Activated naive CD8-positive, alpha-beta T cell treated with anti-CD3 and anti-CD28 coated beads, Interleukin-2, amount 50 U/mL, for 16 hours (primary cell): ENCODE data around the gene USP25.

ENCODE experiments used
- DNase-seq: peaks from one replicate; pipeline ENCODE4 v3.0.0-alpha.2; 2020; ENCODE audit warnings: low read depth, low spot score

Gene USP25

GRCh38 chr21:15804247-15805005 is 74.6 kb downstream of the USP25 start:
- DNase-seq, result no peak

DNA sequence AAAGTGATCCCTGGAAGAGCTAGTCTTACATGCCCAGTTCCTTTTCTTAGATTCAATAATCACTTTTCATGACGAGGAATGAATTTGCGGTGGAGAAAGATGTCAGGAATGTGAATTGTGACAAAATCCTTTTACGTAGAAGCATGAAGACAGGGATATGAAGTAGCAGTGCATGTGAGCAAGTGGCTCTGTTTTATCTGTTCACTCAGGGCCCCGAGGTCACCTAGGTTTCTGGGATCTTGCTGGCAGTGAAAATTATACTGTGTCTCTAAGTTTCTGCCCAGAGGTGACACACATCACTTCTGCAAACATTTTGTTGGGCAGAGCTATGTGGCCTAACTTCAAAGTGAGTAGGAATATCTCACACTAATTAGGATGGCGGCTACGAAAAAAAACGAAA is 79.3 kb downstream of the USP25 start:
- DNase-seq, result no peak

DNA sequence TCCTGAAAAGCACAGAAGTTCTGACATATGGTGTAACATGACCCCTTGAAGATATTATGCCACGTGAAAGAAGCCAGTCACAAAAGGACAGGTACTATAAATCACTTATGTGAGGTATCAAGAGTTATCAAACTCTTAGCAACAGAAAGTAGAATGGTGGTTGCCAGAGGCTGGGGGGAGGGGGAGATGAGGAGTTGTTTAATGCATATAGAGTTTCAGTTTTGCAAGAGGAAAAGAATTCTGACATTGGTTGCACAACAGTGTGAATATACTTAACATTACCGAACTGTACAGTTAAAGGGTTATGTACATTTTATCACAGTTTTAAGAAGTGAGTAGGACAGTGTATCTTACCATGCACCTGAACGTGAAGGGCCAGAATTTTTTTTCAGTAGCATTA is 80.0 kb downstream of the USP25 start:
- no peak for DNase-seq

GRCh38 chr21:15815285-15815684 is 85.5 kb downstream of the USP25 start:
- no peak for DNase-seq

GRCh38 chr21:15820327-15820726 is 90.5 kb downstream of the USP25 start:
- DNase-seq, result no peak

DNA sequence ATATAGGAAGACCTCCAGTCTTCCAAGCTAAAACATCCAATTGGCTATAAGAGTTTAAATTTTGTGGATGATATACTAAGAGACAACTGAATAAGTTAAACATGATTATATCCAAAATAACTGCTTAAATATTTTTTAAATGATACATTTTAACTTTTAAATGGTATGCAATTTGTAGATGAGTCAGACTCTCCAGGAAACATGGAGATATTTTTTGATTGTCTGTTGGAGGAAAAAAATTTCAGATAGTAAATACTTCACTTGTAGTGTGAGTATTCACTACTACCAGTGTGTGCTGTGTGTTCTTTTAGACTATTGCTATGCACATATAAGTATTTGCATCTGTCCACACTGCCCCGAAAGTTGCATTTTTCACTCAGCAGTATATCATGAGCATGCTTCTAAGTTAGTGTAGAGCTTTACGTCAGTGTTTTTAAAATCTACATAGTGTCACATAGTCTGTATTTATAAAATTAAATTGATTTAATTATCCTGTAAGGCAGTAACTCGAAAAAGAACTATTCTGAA is 91.1 kb downstream of the USP25 start:
- no peak for DNase-seq

GRCh38 chr21:15823486-15824150 is 93.8 kb downstream of the USP25 start:
- DNase-seq, result no peak

DNA sequence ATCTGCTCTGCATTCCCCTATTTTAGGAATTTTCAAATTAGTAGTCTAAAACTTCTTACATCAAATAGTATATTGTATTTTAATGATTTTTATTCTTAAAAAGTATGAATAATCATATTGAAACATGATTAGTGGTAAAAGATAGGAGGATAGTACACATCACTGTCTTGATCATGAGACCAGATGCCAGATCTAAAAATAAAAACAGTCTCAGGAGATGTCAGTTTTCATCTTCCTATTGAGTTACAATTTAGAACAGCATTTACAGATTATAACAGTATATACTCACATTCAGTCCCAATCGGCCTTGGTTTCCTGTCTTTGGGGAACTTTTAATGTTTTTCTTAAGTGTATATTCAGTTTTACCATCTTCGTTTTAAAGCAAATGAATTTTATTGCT is 95.9 kb downstream of the USP25 start:
- DNase-seq, result no peak

- DNase-seq, result no peak
Observed at GRCh38 chr21:15826147-15826780, 96.5 kb downstream of the USP25 start.

GRCh38 chr21:15826908-15827601 is 97.3 kb downstream of the USP25 start:
- no peak for DNase-seq

DNA sequence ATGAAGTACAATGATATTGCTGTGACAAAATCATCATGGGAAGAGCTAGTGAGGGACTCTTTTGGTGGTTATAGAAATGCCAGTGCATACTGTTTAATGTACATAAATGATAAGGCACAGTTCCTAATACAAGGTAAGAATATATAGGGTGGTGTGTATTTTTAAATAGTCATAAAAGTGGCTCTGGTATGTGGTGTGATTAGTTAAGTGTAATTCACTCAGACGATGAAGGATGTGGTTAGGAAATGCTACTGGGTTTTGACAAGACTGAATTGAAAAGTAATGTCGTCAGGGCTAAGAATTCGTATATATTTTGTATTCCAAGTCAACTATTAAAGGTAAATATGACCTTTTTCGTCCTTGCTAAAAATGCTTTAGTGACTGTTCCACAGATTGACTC is 101.7 kb downstream of the USP25 start:
- DNase-seq, result no peak

- DNase-seq, result no peak
Observed at GRCh38 chr21:15837645-15838044, 107.9 kb downstream of the USP25 start.

GRCh38 chr21:15839026-15839425 is 109.2 kb downstream of the USP25 start:
- DNase-seq, result no peak

GRCh38 chr21:15839601-15840000 is 109.8 kb downstream of the USP25 start:
- no peak for DNase-seq

- no peak for DNase-seq
Observed at GRCh38 chr21:15840406-15840805, 110.6 kb downstream of the USP25 start.

DNA sequence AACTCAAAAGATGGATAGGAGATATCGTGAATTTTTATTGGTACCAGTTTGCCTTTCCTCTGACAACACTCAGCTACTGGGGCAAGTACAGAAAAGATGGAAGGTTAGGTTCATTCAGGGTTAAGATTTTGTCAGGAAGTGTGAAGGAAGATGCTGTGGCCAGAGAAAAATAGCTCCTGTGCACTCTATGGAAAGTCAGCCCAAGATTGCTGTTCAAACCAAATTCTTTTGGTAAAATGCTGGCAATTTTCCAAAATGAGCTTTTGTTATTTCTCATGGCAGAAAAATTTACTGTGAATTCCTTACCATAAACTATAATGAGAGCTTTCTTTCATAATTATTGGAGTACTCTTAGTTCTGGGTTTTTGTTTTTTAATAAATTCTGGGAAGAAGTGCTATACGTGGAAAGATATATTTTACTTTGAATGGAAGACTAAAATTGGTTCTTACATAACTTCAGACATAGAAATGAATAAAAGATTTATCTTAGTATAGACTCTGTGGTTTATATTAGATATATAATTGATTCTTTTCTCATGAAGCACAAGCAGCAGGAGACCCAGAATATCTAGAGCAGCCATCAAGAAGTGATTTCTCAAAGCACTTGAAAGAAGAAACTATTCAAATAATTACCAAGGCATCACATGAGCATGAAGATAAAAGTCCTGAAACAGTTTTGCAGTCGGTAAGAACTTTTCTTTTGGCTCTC is 112.2 kb downstream of the USP25 start:
- no peak for DNase-seq

GRCh38 chr21:15842565-15842880 is 112.7 kb downstream of the USP25 start:
- no peak for DNase-seq

GRCh38 chr21:15843766-15844165 is 114.0 kb downstream of the USP25 start:
- no peak for DNase-seq

DNA sequence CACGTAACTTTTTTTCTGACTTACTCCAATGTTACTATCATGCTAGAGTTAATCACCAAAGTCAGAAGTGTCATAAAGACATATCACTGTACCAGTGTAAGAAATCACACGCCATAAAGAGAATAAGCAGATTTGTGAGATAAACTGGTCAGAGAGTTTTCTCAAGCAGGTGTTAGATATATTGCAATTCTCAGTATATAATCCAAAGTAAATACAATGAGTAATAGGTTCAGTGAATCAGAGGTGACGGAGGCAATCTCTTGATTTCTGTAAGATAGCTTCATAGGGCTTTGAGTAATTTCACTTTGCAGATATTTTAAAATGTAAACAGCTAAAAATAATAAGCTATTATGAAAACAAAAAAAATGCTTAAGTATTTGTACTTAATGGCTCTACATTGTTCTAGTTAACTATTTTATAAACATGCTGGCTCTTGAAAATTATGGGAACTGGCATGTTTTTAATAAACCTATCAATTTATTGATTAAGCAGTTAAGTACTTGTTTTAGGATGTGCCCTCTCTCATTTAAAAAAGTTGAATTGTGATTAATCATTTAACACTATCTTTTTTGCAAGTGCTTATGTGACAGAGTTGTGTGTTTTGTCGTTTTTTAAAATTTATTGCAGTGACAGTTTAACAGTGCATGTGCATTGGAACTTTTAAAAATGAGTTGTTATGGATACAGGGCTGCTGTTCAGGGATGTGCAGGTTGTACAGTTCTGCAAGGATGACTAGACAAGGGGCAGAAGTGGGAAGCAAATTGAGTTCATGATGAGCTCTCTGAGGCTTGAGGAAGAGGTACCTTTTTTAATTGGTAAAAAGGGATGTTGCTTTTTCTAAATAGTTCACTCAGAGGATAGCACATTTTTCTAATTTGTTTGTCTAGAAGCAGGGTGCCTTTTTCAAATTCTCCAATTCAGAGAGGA is 119.1 kb downstream of the USP25 start:
- no peak for DNase-seq

DNA sequence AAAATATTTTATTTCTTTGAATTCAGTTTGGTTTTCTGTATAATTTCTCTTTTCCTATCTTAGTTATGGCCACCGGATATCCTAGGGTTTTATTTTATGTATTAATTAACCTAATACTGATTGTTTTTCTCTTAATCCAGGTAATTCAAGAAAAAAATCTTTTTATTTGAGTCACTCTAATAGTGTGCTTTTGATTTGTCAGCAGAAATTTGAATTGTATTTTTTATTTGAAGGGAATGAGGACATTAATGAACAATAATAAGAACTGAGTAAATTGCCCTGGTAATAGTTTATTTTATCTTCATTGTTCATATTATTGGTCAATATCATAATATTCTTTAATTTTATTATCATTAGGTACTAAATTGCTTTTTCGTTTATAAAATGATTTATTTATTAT is 120.1 kb downstream of the USP25 start:
- DNase-seq, result no peak

GRCh38 chr21:15850645-15851044 is 120.9 kb downstream of the USP25 start:
- no peak for DNase-seq
